ENCODE data around the gene MINDY4.
"Not testable (repeated sequence)": the region's sequence is repeated elsewhere in the genome, so short reads cannot be mapped to it uniquely, and the experiment has no call there.

MINDY4 gene

DNA sequence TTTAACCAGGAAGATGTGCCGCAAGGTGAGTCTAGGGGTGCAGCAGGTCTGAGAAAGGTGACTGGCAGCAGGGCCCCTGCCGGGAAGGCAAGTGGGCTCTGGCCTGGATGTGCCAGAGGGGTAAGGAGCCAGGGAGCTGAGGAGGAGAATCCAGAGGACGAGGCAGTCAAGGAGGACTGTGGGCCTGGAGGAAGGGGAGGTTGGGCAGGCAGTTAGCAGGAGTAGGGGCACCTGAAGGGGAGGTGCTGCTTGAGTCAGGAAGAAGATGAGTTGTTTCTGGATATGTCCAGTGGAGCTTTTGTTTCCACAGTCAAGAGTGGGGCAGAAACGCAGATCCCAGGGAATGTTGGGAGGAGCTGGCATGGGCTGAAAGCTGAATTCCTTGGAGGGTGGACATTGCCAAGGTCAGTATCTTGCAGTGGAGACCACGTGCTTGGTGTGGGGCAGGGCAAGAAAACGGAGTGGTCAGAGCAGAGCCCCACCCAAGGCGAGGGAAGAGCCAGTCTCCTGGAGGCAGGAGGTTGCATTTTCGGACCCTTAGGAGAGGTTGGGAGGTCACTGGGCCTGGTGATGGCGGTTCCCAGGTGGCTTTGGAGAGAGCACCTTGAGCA is 34.0 kb downstream of the MINDY4 start:
- DNase-seq = no peak

- DNase-seq = no peak
These were observed 34.7 kb downstream of the MINDY4 start for GRCh38 chr7:30805931-30806330.

GRCh38 chr7:30807477-30807876 is 36.3 kb downstream of the MINDY4 start:
- not testable (repeated sequence) for DNase-seq

DNA sequence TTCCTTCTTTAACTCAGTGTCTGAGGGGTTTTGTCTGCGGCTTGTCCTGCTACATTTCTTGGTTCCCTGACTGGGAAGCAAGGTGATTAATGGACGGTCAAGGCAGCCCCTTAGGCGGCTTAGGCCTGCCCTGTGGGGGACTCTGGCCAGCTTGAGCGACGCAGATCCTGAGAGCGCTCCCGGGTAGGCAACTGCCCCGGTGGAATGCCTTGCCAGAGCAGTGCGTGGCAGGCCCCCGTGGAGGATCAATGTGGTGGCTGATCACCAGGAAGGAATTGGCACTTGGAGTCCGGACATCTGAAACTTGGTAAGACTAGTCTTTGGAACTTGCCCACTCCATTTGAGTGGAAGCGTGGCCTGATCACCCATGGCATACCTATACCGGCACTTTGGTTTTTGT is 36.7 kb downstream of the MINDY4 start:
- not testable (repeated sequence) for DNase-seq

DNA sequence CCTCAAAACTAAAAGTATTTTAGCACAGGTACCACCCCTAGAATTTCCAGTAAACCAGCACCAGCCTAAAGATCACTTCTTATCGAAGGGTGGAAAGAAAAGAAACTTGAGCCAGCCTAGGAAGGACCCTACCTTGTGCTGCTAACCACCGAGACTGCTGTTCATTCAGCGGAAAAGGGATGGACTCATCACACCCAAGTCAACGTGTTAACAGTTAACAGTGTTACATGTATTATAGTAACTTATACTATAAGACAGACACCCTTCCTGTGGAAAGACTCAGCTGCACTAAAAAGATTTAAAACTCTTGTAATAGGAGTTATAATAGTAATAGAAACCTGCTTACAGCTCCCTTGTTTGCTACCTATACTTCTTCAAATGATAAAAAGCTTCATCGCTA is 39.8 kb downstream of the MINDY4 start:
- no peak for DNase-seq

DNA sequence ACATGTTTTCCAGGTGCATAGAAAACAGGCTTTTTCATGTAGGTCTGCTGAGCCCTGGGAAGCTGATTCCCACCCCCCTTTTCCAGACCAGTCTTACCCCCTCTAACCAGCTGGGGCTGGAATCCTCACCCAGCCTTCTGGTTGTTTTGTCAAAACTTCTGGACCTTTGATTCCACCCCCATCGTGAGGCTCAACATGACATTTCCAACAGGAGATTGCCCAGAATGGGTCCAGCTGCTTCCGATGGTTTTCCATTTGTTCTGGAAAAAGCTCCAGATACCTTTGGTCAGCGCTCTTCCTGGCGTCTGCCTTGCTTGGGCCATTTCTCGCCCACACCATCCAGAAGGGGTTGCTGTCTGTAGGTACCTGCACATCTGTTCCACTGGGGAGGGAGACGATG is 41.5 kb downstream of the MINDY4 start:
- DNase-seq = no peak

DNA sequence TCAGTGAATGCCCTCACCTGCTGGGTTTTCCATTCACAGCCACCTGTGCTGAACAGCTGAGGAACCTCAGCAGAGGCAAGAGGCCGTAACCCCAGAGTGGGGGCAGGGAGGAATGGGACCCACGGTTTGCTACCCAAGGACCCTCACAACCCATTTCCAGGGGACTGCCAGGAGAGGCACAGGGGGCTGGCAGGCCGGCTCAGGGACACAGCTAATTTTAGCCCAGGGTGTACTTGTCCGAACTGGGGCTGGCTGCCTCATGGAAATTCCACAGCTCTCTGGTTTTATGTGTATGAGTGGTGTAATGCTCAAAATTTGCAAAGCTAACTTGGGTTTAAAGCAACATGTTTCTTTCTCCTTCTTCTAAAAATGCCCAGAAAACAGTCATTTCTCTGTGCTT is 42.2 kb downstream of the MINDY4 start:
- no peak for DNase-seq

DNA sequence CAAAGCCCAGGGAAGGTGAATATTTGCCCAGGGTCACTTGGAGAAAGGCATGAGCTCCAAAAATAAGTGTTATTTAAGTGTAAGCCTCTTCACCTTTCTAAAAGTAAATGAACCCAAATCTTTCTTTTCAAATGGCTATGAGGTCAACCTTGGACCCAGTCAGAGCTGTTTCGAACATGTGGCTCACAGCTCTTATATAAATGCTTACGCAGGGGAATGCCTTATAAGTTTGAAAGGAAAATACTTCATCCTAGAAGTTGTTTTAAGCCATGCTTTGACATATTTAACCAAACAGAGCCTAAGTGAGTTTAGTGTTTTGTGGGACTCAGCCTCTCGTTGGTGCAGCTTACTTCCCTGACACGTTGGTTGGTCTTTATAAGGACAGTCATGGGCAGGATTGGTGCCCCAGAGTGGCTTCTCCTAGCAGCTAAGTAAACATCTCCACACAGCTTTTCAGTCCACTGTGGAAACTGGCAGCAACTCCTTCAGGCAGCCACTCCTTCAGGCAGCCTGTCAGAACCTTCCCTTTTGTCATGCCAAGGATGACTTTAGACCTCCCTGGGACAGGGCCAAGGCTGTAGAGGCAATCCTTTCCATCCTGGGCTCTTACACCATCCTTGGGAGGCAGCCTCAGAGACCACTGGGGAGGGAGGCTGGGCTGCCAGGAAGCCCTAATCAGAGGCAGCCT is 43.6 kb downstream of the MINDY4 start:
- DNase-seq = no peak

- DNase-seq = no peak
These were observed 44.2 kb downstream of the MINDY4 start for GRCh38 chr7:30815388-30815854.

DNA sequence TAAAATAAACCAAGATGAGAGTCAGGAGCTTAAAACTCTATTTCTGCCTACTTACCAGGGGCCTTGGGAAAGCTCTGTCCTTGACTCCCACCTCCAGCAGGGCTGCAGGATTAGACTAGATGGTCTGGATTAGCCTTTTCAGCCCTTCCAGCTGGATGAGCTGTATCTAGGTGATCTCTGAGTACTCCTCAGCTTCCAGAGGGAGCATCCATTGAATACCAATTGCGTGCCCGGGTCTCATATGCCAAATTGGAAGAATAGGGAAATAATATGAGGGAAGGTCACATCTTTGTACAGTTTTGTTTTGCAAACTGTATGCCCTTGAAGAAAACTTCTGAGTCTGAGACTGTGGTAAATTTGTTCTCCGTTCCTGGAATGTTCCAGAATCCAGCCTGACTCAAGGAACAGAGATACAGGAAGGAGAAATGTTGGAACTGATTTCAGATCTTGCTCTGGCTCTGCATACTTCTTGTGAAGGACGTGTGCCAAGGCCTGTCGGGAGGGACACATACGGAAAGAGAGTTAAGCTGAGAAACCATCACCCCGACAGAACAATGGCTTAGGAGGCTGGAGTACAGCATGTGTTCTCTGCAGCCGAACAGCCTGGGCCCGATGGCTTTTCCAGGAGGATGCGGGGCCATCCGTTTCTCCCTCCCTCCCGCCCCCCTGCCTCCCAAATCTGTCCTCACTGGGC is 44.9 kb downstream of the MINDY4 start:
- no peak for DNase-seq

GRCh38 chr7:30816645-30817370 is 45.6 kb downstream of the MINDY4 start:
- no peak for DNase-seq

DNA sequence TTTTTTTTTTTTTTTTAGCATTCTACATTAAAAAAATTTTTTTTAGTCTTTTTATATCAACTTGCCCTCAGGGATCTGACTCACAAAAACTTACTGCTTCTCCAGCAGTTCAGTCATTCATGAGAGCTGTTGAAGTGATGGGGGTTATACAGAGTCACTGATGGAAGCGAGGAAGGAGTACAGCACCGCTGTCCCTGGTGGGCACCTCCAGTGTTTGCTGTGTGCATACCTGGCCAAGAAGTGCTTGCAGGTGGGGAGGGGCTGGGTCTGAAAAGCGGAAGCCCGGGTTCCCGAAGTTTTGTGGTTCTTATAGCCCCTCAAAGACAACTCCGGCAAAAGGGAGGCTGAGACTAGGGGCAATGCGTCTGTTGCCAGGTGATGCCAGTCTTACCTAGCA is 46.2 kb downstream of the MINDY4 start:
- no peak for DNase-seq

- DNase-seq = no peak
These were observed 53.9 kb downstream of the MINDY4 start for GRCh38 chr7:30824821-30825720.

GRCh38 chr7:30826181-30826580 is 55.0 kb downstream of the MINDY4 start:
- DNase-seq = no peak

GRCh38 chr7:30828591-30828990 is 57.4 kb downstream of the MINDY4 start:
- no peak for DNase-seq

DNA sequence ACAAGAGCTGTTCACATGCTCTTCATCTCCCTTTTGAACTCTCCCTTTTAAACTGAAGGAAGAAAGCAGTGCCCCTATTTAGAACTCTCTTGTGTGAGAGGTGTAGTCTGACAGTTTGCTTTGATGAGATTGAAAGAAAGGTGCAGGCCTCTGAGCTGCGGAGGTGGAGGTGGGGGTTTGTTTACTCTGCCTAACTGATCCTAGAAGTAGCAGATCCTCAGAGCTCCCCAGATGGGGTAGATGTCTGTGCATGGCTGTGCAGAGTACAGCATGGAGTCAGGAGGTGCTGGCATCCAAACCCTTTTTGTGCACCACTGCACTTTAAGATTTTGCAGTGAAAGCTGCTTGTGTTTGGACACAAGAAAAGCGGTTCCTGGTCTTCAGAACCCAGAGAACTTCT is 58.3 kb downstream of the MINDY4 start:
- DNase-seq = no peak

DNA sequence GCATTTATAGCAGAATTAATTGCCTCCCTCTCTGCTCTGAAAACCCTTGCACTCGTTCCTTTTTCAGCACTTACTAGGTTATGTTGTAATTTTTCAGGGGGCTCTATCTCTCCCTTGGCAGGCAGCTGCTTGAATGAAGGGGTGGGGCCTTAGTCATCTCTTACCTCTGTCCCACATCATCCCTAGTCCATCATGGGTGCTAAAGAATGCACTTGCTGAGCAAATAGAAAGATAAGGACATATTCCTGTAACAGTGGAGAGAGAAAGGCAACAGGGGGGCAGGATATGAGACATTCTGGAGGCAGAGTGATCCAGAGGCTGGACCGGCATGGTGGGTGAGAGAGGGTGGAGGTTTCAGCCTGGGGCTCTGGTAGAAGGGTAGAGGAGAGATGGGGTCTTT is 60.0 kb downstream of the MINDY4 start:
- no peak for DNase-seq

DNA sequence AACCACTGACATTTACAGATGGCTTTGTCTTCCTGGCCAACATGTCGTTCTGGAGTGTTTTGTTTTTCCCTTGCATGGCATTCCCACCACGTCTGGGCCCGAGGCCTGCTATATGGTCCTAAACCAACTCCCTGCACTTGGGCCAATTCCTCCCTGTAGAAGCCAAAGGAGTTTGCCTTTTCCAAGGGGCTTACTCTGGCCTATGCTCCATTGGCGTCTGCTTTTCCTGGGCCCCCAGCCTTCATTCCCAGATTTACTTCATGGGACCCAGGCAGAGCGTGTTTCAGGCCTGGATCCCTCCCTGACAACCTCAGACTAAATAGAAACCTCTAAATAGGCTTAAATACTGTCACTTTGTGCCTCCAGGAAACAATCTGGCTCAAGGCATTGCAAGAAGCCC is 60.7 kb downstream of the MINDY4 start:
- no peak for DNase-seq

- DNase-seq = not testable (repeated sequence)
These were observed 62.9 kb downstream of the MINDY4 start for GRCh38 chr7:30834017-30834674.

- DNase-seq = no peak
These were observed 64.2 kb downstream of the MINDY4 start for GRCh38 chr7:30835396-30835915.

- no peak for DNase-seq
These were observed 65.8 kb downstream of the MINDY4 start for GRCh38 chr7:30836991-30837390.

DNA sequence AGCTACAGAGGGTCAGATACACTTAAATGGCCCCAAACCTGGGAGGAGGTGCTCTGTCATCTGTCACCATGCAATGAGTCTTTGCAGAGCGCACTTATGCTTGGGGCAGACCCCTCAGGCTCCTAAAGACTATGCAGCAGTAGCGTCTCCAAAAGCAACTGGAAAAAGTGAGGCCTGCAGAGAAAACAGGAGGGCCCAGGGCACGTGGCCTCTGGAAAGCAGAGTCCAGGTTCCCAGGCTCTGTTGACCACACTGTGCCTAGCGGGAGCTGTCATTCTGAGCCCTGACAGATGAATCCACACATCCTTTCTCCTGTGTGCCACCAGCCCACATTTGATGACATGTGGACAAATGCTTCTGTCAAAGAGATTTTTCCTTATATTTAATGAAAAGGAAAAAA is 66.4 kb downstream of the MINDY4 start:
- no peak for DNase-seq

All from activated CD8-positive, alpha-beta memory T cell treated with anti-CD3 and anti-CD28 coated beads, Interleukin-2, amount 50 U/mL, for 4 hours (primary cell).